ENCODE data around the gene CCDC57. TPM values are rescaled to one million over a fixed set of nuclear protein-coding genes. Genes with fewer than 3 reads are reported as not detected.

Gene CCDC57
- total and polyA plus RNA-seq, 2 experiments from 2014 or later: 46.2 to 53.5 TPM

GRCh38 chr17:82129095-82129494 lies 83.5 kb downstream of the CCDC57 start:
- Histone ChIP-seq H3K4me1 (ENCODE audit: low read depth) (no peaks in the 10 kb centered on the region), H3K36me3 (peaks cover 2% of the 10 kb centered on the region), H3K9me3 (ENCODE audit: low read depth) (no peaks in the 10 kb centered on the region), H3K4me3 (no peak overlapping the region), H3K27ac (no peak overlapping the region), H3K27me3 (no peaks in the 10 kb centered on the region)
- peak; percentile 23 for TF ChIP-seq CTCF (IDR thresholded peaks at IDR 0.05; ENCODE audit: low read depth, low read length)
- no peak for DNase-seq (ENCODE audit: low read depth in 1 of 2, low spot score in 1 of 2)

- no peaks in the 10 kb centered on the region for H3K9me3 ChIP-seq (ENCODE audit: low read depth)
- DNase-seq (ENCODE audit: low read depth in 1 of 2, low spot score in 1 of 2): no peak
- H3K4me3 ChIP-seq: no peak overlapping the region
- peaks cover 2% of the 10 kb centered on the region for H3K36me3 ChIP-seq
- no peak for TF ChIP-seq CTCF (IDR thresholded peaks at IDR 0.05; ENCODE audit: low read depth, low read length)
- no peaks in the 10 kb centered on the region for H3K4me1 ChIP-seq (ENCODE audit: low read depth)
- no peak overlapping the region for H3K27ac ChIP-seq
- H3K27me3 ChIP-seq: no peaks in the 10 kb centered on the region
Measured at GRCh38 chr17:82128287-82128686, 84.4 kb downstream of the CCDC57 start.

GRCh38 chr17:82127704-82128103 lies 84.9 kb downstream of the CCDC57 start:
- no peak overlapping the region for H3K27ac ChIP-seq
- no peak for DNase-seq (ENCODE audit: low read depth in 1 of 2, low spot score in 1 of 2)
- no peak for TF ChIP-seq CTCF (IDR thresholded peaks at IDR 0.05; ENCODE audit: low read depth, low read length)

GRCh38 chr17:82127315-82127595 lies 85.4 kb downstream of the CCDC57 start:
- peaks cover under 1% of the 10 kb centered on the region for H3K4me1 ChIP-seq (ENCODE audit: low read depth)
- no peaks in the 10 kb centered on the region for H3K27me3 ChIP-seq
- no peak for TF ChIP-seq CTCF (IDR thresholded peaks at IDR 0.05; ENCODE audit: low read depth, low read length)
- H3K36me3 ChIP-seq: peaks cover 2% of the 10 kb centered on the region
- H3K9me3 ChIP-seq (ENCODE audit: low read depth): no peaks in the 10 kb centered on the region
- H3K4me3 ChIP-seq: no peak overlapping the region
- no peak for DNase-seq (ENCODE audit: low read depth in 1 of 2, low spot score in 1 of 2)
- no peak overlapping the region for H3K27ac ChIP-seq

More at GRCh38 chr17:82127704-82128103, 84.9 kb downstream of the CCDC57 start:
- H3K4me1 ChIP-seq (ENCODE audit: low read depth): no peaks in the 10 kb centered on the region
- H3K9me3 ChIP-seq (ENCODE audit: low read depth): no peaks in the 10 kb centered on the region
- no peak overlapping the region for H3K4me3 ChIP-seq
- H3K27me3 ChIP-seq: no peaks in the 10 kb centered on the region
- H3K36me3 ChIP-seq: peaks cover 2% of the 10 kb centered on the region

- H3K9me3 ChIP-seq (ENCODE audit: low read depth): no peaks in the 10 kb centered on the region
- H3K4me3 ChIP-seq: no peak overlapping the region
- no peak overlapping the region for H3K27ac ChIP-seq
- DNase-seq (ENCODE audit: low read depth in 1 of 2, low spot score in 1 of 2): no peak
- H3K4me1 ChIP-seq (ENCODE audit: low read depth): peaks cover 6% of the 10 kb centered on the region
- no peaks in the 10 kb centered on the region for H3K27me3 ChIP-seq
- H3K36me3 ChIP-seq: peaks cover 2% of the 10 kb centered on the region
- no peak for TF ChIP-seq CTCF (IDR thresholded peaks at IDR 0.05; ENCODE audit: low read depth, low read length)
Measured at GRCh38 chr17:82126556-82127314, 85.9 kb downstream of the CCDC57 start.
